HG02981 (cell line): Measurements from ENCODE around the gene MPZL2.

Source experiments
- ATAC-seq: cut with Tn5 transposase; IDR thresholded peaks from one replicate; pipeline ENCODE4 v1.9.1; 2021; ENCODE audit warnings: mild to moderate bottlenecking, moderate library complexity; ENCODE audit not compliant: unreplicated experiment

MPZL2 gene

DNA sequence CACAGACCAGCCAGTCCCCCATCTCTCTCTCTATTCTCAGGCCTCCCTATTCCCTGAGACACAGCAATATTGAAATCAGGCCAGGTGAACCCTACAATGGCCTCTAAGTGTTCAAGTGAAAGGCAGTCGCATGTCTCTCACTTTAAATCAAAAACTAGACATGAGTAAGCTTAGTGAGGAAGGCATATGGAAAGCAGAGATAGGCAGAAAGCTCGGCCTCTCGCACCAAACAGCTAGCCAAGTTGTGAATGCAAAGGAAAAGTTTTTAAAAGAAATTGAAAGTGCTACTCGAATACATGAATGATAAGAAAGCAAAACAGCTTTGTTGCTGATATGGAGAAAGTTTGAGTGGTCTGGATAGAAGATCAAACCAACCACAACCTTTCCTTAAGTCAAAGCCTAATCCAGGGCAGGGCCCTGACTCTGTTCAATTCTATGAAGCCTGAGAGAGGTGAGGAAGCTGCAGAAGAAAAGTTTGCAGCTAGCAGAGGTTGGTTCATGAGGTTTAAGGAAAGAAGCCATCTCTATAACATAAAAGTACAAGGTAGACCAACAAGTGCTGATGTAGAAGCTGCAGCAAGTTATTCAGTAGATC, 19.8 kb upstream of the MPZL2 start:
- ATAC-seq, result no peak

DNA sequence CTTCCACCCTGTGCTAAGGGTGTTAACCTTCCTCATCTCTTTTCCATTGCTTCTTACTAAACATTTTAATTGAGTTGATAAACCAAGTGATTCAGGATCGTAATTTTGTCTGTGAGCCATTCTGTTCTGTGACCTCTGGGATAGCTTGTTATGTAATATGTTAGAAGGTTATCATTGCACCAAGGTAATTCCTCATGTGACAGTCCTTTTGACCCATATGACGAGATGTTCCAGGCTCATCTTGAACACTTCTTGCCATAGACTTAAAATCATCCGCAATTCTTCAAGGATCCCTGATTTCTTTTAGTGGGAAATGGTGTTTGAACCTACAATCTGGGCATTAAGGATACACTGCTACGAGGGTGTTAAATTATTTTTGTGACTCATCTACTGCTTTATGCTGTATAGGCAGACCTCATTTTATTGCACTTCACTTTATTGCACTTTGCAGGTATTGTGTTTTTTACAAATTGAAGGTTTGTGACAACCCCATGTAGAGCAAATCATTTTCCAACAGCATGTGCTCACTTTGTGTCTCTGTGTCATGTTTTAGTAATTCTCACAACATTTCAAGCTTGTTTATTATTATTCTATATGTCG, 19.0 kb upstream of the MPZL2 start:
- ATAC-seq, result no peak

DNA sequence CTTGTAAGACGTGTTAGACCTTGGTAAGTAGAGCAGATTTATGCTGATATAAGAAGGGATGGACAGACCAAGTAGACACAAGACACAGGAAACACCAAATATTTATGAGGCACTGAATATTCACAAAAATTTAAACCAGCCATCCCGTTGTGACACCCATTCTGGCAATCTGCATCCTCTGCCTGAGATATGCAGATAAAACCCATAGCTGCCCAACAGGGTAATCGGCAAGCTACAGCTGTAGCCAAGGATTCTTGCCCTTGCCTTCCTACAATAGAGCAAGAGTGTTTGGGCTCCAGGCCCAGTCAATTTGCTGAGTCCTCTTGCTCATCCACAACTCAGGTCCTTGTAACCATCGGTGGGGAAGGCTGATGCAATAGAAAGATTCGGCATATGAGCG, 18.5 kb upstream of the MPZL2 start:
- no peak for ATAC-seq

DNA sequence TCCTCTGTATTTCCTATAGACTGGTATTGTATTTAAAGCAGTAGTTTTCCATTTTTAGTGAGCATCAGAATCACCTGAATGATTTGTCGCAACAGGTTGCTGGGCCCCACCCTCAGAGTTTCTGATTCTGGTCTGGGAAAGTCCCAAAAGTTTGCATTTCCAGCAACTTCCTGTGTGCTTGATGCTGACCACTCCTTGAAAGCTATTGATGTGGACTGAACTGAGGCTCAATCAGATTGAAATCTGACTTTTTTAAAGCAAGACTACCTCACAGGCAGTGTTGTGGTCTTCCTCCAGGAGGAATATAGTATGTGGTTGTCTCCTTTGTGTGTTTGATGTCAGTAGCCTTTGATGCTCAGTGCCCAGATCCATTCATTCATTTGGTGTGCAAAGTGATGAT, 17.2 kb upstream of the MPZL2 start:
- no peak for ATAC-seq

DNA sequence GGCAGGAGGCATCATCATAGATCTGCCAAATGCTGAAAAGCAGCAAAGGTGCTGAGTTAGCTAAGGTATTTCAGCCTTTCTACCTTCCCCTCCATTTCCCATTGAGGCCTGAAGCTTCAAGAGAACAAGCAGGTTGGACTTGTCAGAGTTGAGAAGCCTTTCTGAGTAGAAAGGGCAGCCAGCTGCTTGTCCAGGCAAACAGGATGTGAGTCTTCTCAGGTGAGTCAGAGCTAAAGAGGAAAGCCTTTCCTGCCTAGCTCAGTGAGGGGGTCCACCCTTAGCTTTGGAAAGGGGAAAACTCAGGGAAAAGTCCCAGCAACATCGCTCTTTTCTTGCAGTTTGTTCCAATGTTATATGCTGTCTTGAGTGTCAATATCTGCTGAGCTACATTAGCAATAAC, 13.2 kb upstream of the MPZL2 start:
- ATAC-seq, result no peak

DNA sequence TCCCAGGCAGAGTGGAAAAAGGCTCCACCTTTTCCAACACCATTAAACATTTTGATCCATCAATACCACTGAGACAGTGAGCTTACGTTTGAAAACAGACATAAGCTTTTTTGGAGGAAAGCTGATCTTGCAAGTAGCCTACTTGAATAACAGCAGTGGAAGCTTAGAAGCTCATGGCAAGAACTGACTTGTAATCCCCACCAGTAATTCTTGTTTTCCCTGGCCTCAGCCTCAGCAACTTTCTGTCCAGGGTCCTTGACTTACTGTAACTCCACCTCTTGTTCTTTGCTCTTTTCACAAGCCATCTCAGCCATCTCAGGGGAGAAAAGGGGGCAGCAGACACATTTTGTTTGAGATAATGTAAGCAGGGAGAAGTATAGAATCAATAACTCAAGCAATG, 12.3 kb upstream of the MPZL2 start:
- ATAC-seq, result no peak

DNA sequence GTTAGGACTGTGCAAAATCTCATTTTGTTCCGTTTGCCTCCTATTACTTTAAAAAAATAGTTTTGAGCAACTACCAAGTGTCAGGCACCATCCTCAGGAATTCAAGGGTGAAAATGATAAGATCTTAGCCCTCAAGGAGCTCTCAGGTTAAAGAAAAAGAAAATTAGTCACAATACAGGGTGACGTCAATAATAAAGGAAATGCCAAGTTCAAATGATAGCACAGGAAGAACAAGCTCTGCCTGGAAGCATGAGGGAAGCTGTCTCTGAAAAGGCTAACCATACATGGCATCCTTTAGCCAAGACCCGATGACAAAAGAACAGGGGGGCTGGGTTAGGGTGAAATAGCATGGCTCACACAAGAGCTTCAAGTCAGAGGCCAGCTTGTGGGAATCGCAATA, 11.1 kb upstream of the MPZL2 start:
- no peak for ATAC-seq

DNA sequence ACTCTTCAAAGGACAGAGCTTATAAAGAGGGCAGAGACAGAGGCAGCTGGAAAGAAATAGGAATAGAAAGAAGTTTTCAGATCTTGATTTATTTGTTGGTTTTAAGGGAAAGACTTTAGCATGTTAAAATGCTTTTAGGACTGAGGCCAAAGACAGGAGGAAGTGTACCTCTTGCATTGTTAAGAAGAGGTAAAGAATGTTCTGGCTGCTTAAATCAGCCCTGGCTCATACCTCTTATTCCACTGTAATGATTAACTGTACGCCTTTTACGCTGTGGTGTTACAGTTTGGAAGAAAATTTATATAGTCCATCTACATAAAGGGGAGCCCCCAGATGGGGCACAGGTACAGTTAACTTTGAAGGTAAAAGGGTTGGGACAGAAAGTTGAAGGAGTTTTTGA, 10.1 kb upstream of the MPZL2 start:
- ATAC-seq, result no peak

DNA sequence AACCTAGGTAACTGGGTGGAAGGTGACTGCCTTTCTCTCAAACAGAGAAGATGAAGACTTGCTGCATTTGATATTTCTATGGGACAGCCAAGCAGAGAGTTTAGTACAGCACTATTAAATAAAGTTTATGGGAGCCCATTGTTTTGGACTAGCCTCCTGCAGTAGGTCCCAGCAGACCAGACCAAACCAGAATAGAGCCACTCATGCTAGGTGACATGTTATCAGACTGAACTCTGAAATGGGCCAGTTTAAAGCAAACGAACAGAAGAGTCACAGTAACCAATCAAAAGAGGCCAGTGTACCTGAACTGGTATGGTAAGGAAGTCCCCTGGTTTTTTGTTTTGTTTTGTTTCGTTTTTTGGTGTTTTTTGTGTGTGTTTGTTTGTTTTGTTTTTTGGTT, 7.9 kb upstream of the MPZL2 start:
- no peak for ATAC-seq

DNA sequence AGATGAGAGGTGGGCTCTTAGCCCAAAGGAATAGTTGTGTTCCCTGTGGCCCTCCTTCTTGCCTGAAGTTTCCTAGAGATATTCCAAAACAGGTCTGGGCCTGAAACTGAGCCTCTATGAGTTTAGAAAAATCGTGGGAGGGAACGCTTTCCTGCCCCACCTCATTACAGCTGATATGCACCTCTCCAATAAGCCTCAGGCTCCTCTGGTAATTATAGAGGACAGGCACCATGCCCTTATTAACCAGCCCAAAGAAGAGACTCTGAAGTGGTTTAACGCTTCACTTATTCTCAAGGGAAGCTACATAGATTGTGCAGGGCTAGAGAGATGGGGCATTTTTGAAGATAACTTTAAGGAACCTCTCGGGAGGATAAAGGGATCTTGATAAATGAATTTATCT, 3.4 kb upstream of the MPZL2 start:
- no peak for ATAC-seq

DNA sequence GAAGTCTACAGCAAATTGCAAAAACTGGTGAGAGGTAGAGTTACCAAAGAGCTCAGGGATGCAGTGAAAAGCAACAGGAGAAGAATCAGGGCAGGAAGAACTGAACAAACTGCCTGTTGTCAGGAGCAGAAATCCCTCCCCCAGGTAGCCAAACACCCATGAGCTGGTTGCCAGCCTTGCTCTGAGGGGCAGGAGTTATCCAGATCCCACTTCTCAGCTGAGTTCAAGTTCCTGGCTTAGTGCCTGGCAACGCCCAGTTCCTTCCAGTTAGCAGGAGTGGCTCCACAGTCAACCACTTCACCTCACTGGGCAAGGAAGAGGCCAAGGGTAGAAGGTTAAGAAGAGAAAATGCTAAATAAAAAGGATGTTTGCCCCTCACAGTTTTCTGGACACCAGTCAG, 1.9 kb upstream of the MPZL2 start:
- ATAC-seq, result no peak

DNA sequence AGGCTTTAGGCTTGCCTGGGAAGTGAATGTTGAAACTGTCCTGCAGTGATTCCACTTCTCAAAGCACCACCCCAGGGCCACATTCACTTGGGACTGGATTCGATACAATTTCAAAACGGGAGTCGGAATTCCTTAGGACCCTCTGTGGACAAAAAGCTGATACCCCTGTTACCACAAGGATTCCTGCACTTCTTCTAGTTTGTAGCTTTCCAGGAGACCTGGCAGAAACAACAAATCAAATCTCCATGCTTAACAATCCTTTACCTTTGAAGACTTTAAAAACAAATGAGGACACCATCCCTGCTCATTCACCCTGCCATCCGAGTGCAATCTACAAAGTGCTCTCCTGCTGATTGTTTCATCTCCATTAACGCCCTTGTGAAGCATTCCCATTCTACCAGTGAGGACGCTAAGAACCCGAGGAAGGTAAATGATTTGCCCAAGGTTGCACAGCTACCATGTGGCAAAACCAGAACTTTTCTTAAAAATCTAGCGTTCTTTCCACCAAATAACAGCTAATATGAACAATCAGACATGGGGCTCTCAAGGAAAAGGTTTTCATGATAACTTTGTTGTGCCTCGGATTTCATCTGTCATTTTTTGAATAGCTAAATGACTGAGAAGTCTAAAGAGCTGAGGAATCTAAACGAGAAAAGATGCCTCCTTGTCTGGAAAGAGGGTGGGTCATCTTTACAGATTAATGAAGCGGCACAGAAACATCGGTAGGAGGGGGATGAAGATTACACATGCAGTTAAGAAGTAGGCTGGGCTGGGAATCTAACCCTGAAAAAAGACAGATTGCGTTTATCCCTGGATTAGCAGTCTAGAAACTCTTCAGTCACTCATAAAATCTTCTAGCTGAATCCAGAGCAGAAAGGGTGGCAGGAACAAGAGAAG, 720 bp upstream of the MPZL2 start:
- no peak for ATAC-seq

DNA sequence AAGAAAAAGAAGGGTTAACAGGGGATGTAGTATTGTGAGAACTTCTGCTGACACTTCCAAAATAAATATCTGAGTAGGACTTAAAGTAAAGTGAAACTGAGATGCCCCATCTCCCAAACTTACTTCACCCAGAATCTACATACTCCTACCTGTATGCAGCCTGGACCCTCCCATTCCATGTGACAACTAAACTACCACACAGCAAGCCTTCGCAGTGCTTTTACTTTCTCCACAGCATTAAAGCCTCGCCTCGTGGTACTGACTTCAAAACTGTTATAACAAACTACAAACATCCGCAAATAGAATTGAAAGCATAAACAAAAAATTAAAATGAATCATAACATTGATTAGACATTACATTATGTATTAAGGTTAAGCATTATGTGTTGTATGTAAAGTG, 985 bp downstream of the MPZL2 start:
- ATAC-seq, result no peak

DNA sequence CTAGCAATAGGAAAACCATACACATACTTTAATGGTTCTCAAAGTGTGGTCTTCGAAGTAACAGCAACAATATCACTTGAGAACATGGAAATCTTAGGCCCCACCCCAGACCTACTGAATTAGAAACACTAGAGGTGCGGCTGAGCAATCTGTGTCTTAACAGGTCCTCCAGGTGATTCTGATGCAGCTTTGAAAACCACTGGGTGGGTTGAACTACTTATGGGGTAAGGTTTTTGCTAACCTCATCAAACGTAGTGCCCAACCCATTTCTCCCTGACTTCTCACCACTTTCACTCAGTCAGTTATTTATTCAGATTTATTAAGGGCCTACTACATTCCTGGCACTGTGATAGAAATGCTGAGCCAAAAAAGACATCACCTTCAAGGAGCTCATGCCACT, 3.7 kb downstream of the MPZL2 start:
- no peak for ATAC-seq

DNA sequence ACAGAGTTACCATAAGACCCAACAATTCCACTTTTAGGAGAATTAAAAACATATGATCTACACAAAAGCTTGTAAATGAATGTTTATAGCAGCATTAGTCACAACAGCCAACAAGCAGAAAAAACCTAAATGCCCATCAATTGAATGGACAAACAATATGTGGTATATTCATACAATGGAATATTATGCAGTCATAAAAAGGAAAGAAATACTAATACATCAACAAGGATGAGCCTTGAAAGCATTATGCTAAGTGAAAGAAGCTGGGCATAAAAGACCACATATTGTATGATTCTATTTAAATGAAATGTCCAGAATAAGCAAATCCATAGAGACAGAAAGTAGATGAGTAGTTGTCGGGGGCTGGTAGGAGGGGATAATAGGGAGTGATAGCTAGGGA, 5.0 kb downstream of the MPZL2 start:
- no peak for ATAC-seq

DNA sequence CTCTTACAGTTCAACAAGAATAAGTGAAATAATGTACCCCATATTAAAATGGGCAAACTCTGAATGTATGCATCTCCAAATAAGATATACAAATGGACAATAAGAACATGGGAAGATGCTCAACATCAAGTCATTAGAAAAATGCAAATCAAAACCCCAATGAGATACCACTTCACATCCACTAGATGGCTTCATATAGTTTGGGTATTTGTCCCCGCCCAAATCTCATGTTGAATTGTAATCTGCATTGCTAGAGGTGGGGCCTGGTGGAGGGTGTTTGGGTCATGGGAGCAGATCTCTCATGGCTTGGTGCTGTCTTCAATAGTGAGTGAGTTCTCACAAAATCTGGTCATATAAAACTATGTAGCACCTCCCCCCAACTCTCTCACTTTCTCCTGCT, 5.7 kb downstream of the MPZL2 start:
- no peak for ATAC-seq

DNA sequence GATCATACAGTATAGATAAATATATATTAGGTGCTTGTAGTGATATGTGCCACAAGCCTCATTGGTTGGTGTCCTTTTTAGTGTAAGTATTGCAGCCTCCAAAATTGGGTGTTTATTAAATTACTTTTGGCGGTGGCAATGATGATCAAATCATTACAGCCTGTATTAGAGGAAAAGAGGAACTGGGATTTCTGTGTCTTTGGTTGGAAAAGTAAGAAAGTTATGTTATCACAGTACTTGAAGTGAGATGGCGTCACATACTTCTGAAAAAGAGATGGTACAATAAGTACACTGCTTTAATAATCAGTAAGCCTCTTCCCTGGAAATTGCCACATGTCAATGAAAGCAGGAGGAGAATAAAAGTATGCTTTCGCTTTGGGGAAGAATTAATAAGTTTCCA, 11.4 kb downstream of the MPZL2 start:
- peak; percentile 17 for ATAC-seq

DNA sequence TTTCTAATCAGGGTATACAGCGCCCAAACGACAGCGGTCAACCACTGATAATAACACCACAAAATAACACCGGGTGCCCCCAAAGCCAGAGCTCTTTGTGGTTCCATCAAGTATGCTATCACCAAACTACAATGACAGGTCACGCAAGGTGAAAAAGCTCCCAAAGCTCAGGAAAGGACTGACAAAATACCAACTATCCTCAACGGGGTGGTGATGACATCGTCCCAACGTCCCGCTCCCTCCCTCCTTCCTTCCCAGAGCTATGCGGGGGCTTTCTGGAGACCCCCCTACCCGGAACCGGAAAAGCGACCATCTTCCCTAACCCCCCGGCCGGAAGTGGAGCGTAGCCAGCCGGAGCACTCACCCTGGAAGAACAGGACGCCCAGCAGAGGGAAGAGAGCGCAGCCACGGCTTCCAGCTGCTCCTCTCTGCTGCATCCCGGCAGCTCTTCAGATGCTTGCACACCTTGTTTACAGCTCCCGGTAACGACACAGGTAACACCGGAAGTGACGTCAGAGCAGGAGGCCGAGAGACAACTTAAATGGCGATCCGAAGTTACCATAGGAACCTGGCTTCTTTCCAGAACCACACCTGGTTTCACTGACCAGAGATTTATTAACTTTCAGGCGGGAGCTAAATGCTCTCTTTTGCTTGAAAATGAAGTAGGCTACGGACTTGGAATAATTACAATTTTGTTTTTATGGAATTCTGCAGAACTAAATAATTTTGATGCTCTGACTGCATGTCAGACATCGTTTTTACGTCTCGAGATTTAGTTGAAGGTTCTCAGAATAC, 12.0 kb downstream of the MPZL2 start, which contains the start of gene MPZL3:
MPZL3 (minus strand) TSS at position 508 of the 795 bp plus-strand sequence; CDS start at position 437, 71 bp downstream.
- peak; percentile 72 for ATAC-seq

DNA sequence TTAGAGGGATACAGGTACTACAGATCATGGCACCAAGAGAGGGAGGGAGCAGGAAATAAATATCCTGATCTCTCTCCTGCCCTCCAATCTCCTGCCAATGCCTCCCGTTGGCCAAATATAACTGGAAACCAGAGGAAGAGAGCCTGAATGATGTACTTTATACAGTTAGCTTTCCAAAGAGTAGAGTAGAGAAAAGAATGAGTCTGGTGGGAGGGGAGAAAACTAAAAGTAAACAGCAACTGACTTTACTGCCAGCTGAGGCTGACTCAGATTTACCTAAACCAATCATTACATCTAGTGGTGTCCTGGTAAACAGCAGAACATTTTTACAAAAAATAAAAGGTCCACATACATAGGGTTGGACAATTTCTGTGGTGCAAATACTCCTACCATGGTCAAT, 17.1 kb downstream of the MPZL2 start:
- ATAC-seq, result no peak

DNA sequence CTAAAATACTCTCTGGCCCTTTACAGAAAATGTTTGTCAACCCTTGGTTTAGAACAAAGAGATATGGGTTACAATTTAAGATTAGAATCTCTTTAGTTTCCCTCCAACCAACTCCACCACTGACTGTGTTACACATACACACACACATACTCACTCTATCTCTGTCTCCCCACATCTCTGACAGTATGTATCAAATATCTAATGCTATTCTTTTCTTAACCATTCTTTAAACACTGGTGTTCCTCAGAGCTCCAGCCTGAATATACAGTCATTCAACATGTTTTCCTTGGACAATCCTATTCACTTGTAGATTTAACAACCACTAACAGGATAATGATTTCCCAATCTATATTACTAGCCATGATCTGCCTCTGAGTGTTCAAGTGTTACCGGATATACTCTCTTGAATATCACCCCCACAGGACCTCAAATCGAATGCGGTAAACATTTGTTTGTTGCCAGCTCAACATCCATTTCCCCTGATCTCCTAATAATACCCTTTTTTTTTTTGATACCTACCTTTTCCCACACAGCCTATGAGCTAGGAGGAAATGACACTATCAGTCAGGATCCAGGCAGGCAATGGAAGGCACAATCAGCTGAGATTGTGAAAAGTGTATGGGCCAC, 18.0 kb downstream of the MPZL2 start:
- ATAC-seq, result no peak
